Upper lobe of right lung (tissue), 1 donor: ENCODE measurements around the gene SRPK2. TPM values are rescaled to one million over a fixed set of nuclear protein-coding genes. Genes with fewer than 3 reads are reported as not detected.
A peak's percentile ranks its signal among the peaks of the same experiment; 100 is the strongest.
"Not testable (repeated sequence)": the region's sequence is repeated elsewhere in the genome, so short reads cannot be mapped to it uniquely, and the experiment has no call there.

Source experiments
- ATAC-seq: fragments of 200-7000 bp; cut with Tn5 transposase; one replicate; pipeline ENCODE4 v1.9.1; 2020; ENCODE audit warnings: mild to moderate bottlenecking, moderate library complexity
- DNase-seq: peaks from one replicate; pipeline ENCODE4 v3.0.0-alpha.2; 2020
- H3K27ac ChIP-seq: fragments of 200-600 bp; one replicate; pipeline ENCODE4 v1.8.0; 2022
- H3K27me3 ChIP-seq: fragments of 200-600 bp; one replicate; pipeline ENCODE4 v1.8.0; 2022; ENCODE audit warnings: mild to moderate bottlenecking
- H3K36me3 ChIP-seq: fragments of 200-600 bp; one replicate; pipeline ENCODE4 v1.8.0; 2022
- H3K4me1 ChIP-seq: fragments of 200-600 bp; one replicate; pipeline ENCODE4 v1.8.0; 2022
- H3K4me3 ChIP-seq: fragments of 200-600 bp; one replicate; pipeline ENCODE4 v1.8.0; 2022; ENCODE audit warnings: mild to moderate bottlenecking
- H3K9me3 ChIP-seq: fragments of 200-600 bp; one replicate; pipeline ENCODE4 v1.8.0; 2022
- CTCF ChIP-seq: fragments of 200-600 bp; IDR thresholded peaks from one replicate; pipeline ENCODE4 v1.8.0; 2022; ENCODE audit warnings: antibody characterized with exemption
- intact Hi-C: fragments of 100-400 bp; cut with DNase I; formaldehyde crosslinking; loops from one replicate; pipeline ENCODE4 v1.11.0; 2022
- total RNA-seq: library from RNA; stranded (reverse); fragmentation: NEBNext Ultra II Directional; extraction: Animal tissue kit (Norgen Biotek cat#: 25700); gene quantifications from one replicate; pipeline ENCODE4 v1.2.1, GENCODE V29; 2021
- donor health status: DM: no; HTN: yes; CAD: no; lungs with severe emphysema.

The SRPK2 gene
- total RNA-seq, 1 donor from 2014 or later: 48.5 TPM

GRCh38 chr7:105199386-105199785 is 189.3 kb downstream of the SRPK2 start:
- Histone ChIP-seq H3K4me3 (no peak overlapping the region), H3K27ac (no peak overlapping the region), H3K36me3 (peaks cover 19% of the 10 kb centered on the region), H3K27me3 (no peaks in the 10 kb centered on the region), H3K4me1 (no peaks in the 10 kb centered on the region), H3K9me3 (no peaks in the 10 kb centered on the region)
- TF ChIP-seq CTCF: no peak
- DNase-seq (no peak), ATAC-seq (no peak)
- intact Hi-C loops: no loop called here

- Histone ChIP-seq H3K9me3 (no peaks in the 10 kb centered on the region), H3K27ac (no peak overlapping the region), H3K36me3 (peaks cover 19% of the 10 kb centered on the region), H3K27me3 (no peaks in the 10 kb centered on the region), H3K4me1 (no peaks in the 10 kb centered on the region), H3K4me3 (no peak overlapping the region)
- peak; percentile 14 for ATAC-seq
- no peak for TF ChIP-seq CTCF
- intact Hi-C loops: no loop called here
- DNase-seq: no peak
These were observed 190.5 kb downstream of the SRPK2 start for GRCh38 chr7:105198223-105198622.

GRCh38 chr7:105196473-105196872 is 192.2 kb downstream of the SRPK2 start:
- no peak overlapping the region for H3K27ac ChIP-seq
- TF ChIP-seq CTCF: no peak

GRCh38 chr7:105195891-105196290 is 192.8 kb downstream of the SRPK2 start:
- no peaks in the 10 kb centered on the region for H3K27me3 ChIP-seq
- no peak for TF ChIP-seq CTCF
- H3K9me3 ChIP-seq: no peaks in the 10 kb centered on the region
- ATAC-seq (no peak), DNase-seq (no peak)
- H3K4me1 ChIP-seq: no peaks in the 10 kb centered on the region
- intact Hi-C loops: no loop called here
- H3K4me3 ChIP-seq: no peak overlapping the region
- no peak overlapping the region for H3K27ac ChIP-seq
- no peaks in the 10 kb centered on the region for H3K36me3 ChIP-seq

More at GRCh38 chr7:105196473-105196872, 192.2 kb downstream of the SRPK2 start:
- Histone ChIP-seq H3K9me3 (no peaks in the 10 kb centered on the region), H3K4me1 (no peaks in the 10 kb centered on the region), H3K36me3 (peaks cover 4% of the 10 kb centered on the region), H3K27me3 (no peaks in the 10 kb centered on the region), H3K4me3 (no peak overlapping the region)
- no peak for DNase-seq
- no peak for ATAC-seq
- intact Hi-C loops: no loop called here

- H3K36me3 ChIP-seq, DNase-seq, intact Hi-C loops, H3K27me3 ChIP-seq, H3K27ac ChIP-seq, H3K9me3 ChIP-seq, H3K4me1 ChIP-seq, ATAC-seq, H3K4me3 ChIP-seq: not testable (repeated sequence)
These were observed 193.8 kb downstream of the SRPK2 start for GRCh38 chr7:105194959-105195358.

- DNase-seq (no peak), ATAC-seq (peak; percentile 75)
- intact Hi-C loops: no loop called here
- H3K36me3 ChIP-seq: no peaks in the 10 kb centered on the region
- H3K27me3 ChIP-seq: no peaks in the 10 kb centered on the region
- no peak overlapping the region for H3K4me3 ChIP-seq
- no peaks in the 10 kb centered on the region for H3K4me1 ChIP-seq
- no peaks in the 10 kb centered on the region for H3K9me3 ChIP-seq
- TF ChIP-seq CTCF: no peak
- no peak overlapping the region for H3K27ac ChIP-seq
These were observed 197.4 kb downstream of the SRPK2 start for GRCh38 chr7:105191331-105191730.
